NOMO-1 treated with DMSO at 0.1 percent for 48 hours (cell line): ENCODE results near the gene MAPK11.

ENCODE experiments used
- DNase-seq: peaks from one replicate; lab custom pipeline; 2025; ENCODE audit not compliant: unreplicated experiment; lab: John Stamatoyannopoulos, UW

MAPK11 gene

DNA sequence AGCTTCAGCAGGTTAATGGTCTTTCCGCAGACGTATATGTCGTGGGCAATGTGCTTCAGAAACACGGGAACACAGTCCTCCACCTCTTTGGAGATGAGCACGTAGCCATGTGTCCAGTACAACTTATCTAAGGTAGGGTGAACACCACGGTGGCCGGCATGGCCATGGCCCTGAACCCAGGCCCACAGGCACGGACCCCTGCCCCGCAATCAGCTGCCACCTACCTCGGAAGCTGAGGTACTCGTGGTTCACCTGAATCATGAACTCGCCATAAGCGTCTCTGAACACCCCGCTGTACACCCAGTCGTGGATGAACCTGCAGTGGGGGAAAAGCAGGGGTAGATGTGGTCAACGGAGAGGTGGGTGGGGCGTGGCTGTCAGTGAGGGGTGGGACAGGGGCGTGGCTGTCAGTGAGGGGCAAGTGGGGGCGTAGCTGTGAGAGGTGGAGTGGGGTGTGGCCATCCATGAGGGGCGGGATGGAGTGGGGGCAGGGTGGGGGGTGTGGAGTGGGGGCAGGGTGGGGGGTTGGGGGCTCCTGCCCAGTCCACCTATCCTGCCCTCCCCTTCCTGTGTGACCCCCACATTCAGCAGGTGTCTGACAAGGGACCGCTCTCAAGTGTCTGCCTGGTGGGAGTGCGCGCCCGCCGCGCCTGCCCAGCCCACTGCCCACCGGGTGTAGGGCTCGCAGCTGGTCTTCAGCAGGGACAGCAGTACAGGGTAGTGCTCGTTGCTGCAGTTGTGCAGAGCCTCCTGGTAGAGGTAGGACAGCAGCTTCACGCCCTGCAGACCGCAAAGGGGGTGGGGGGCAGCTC, 43.9 kb downstream of the MAPK11 start:
- no peak for DNase-seq

DNA sequence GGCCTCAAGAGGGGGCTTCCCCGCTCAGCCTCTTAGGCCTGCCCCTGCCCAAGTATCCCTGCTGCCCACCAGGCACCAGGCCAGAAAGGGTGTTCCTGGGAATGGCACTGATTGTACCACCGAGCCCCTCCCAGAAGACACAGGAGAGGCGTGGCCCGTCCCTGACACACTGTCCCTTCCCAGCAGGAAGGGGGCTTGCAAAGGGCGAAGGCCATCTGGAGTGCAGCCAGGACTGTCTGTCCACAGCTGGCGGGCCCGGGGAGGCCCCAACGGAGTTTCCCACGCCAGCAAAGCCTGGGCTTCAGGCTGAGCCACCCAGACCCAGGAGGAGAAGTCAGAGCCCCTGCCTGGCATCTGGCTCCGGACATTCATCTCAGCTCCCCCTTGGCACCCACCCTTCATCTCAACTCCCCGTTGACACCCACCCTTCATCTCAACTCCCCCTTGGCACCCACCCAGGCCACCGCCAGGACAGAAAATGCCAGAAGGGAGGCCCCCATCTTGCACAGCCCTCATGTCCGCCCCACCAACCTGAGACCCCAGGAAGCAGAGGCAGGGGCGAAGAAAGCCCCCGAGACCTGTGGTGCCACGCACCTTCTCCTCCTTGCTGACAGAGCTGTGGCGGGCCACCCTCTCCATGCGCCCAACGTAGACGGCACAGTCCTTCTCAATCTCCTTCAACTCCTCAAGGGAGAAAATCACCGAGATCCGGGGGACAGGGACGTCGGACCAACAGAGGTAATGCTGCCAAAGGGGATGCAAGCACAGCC, 44.8 kb downstream of the MAPK11 start:
- DNase-seq, result no peak

DNA sequence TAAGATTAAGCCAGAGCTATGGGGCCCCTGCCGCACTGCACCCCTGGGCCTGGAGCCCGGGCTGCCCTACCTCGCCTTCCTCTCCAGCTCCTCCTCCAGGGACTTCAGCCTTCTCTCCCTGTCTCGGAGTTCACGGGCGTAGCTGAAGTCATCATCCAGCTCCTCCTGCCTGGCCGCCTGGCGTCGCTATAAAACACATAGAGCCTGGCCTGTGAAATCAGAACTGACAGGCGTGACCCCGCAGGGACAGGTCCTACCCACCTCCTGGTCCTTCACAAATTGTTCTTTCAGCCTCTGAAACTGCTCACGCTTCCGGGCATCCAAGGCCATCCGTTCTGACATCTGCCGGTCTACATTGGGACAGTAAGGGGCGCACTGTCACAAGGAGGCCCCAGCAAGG, 46.1 kb downstream of the MAPK11 start:
- DNase-seq, result no peak

DNA sequence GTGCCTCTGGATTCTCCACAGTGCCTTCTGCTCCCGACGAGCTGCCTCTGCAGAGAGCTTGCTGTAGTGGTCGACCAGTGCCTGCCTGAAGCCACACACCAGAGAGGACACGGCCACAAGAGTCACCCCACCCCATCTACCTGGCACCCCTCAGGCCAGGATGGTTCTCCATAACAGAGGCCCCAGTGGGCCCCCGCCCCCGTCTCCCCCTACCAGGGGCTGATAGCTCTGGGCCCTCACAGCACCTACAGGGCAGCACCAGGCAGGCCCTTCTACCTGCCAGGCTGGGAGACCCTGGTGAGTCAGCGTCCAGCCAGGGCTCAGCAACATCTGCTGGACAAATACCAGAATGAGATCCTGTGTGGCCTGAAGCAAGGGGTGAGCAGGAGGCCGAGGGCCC, 47.7 kb downstream of the MAPK11 start:
- no peak for DNase-seq

DNA sequence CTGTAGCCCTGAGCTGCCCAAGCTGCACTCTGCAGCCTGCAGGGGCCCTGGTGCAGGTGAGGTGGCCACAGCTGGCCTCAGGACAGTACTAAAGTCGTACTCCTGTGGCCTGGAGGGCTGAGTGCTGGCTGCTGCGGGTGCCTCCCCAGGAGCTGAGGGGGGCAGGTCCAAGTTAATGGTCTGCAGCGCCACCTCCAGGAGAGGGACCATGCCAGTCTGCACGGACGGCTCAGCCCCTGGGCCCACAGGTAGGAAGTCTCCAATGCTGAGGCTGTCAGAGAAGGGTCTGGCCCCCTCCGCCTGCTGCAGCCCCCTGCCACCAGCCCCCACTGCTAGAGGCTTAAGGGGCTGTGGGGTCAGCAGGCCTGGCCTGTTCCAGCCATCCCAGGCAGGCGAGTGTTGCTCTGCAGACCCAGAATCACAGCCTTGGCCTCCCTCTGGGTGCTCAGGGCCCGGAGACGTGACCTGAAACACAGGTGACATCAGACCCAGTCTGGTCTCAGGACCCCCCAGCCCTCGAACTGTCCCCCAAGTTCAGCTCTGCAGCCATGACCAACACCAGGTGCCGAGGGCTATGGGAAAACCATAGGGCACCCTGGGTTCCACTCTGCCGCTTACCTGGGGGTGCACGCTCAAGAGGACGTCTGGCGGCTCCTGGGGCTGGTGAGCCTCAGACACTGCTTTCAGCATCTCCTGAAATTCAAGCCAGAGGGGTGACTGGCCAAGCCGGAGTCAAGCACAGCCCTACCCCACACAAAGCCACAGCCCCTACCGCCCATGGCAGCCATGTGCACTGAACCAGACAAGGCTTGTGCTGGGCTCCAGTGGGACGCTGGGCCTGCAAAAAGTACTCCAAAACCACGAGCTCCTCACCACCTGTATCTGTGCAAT, 48.5 kb downstream of the MAPK11 start:
- no peak for DNase-seq

DNA sequence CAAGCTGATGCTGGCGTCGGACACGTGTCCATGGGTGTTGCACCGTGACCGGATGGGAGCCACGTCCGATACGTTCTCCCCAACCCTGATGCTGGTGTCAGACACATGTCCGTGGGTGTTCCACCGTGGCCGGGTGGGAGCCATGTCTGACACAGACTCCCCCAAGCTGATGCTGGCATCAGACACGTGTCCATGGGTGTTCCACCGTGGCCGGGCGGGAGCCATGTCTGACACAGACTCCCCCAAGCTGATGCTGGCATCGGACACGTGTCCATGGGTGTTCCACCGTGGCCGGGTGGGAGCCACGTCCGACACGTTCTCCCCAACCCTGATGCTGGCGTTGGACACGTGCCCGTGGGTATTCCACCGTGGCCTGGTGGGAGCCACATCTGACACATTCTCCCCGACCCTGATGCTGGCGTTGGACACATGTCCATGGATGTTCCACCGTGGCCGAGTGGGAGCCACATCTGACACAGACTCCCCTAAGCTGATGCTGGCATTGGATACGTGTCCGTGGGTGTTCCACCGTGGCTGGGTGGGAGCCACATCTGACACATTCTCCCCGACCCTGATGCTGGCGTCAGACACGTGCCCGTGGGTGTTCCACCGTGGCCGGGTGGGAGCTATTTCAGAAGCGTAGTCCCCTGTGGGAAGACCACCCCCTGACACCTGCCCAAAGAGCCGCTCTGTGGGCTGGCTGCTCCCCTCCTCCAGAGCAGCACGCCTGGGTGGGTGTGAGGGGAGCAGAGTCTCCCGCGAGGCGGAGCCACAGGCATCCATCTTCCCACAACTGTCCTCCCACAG, 49.4 kb downstream of the MAPK11 start:
- no peak for DNase-seq

DNA sequence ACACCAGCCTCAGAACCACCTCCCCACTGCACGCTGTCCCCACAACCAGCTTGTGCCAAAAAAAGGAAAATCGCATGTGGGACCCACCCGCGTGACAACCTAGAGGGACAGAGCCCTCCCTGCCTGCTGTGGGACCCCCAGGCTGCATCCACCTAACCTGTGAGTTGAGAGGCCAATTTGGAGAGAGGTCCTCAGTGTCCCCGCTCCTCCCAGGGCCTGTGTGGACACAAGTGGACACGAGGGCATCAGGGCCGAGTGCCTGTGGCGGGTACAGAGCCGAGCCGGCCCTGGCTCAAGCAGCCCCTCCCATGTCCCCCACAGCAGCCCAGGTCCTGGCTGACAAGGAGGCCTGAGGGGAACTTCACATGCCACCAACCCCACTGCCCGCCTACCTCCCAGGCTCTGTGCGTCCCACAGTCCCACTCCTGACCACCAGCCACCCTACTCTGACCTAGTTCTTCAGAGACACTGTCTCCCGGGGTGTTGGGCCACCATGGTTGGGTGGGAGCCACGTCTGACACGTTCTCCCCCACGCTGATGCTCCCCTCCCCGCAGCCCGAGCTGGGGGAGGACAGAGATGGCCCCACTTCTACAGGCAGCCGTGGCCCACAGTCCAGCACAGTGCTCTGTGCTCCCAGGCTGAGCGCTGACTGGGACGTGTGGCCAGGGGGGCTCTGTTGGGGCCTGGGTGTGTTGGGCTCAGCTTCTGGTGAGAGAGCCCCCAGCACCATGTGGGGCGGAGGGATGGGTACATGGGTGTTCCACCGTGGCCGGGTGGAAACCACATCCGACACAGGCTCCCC, 50.2 kb downstream of the MAPK11 start:
- DNase-seq, result no peak

DNA sequence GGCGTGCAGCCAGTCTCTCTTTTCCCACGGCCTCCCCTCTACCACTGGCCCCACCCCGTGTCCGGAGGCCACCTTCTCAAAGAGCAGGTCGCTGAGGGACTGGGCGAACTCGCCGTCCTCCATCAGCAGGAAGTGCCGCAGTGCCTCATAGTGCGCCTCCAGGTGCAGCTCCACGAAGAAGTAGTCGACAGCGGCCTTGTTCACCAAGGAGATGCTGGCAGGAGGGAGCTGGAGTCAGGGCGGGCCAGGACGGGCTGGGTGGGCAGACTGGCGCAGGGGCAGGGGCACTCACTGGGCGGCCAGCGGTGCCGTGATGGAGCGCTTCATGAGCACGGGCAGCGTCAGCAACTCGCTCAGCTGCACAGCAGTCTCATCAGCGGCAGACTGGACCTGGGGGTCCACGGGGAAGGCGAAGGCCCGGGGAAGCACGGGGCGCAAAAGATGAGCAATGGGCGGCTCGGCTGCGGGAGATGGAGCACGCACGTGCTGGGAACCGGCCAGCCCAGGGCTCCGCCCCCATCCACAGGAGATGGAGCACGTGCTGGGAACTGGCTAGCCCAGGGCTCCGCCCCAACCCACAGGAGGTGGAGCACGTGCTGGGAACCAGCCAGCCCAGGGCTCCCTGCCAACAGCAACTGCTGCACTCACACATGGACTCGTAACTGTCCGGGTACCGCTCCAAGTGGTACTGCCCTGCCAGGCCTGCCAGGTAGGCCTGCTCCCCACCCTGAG, 51.0 kb downstream of the MAPK11 start:
- DNase-seq, result no peak

DNA sequence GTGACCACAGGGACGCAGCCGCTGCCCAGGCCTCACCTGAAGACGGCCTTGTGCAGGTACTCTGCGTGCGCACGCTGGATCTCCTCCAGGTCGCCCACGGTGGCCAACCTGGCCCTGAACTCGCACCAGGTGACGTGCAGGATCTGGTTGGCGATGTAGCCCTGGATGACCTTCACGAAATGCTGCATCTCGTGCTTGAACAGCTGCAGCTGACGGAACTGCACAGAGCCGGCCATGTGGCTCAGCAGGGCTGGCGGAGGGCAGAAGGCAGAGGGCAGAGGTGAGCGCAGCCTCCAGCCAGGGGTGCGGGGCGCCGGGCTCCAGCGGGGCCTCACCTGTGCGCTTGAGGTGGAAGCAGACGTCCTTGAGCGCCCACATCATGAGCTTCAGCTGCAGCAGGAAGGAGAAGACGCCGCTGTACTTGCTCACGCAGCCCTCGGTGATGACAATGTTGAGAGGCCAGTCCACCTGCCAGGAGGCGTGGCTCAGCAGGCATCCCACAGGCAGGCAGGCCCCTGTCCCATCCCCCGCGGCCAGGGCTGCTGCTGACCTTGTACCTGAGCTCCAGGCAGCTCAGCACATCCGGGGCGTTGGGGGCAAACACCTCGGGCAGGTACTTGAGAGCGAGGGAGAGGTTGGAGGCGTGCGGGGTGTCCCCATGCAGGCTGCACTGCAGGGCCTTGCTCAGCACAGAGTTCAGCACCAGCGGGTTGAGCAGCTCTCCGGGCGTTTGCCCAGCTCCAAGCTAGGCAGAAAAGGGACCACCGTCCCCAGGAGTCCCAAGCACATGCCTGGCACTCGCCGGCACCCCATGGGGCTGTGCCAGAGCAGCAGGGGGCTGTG, 51.8 kb downstream of the MAPK11 start:
- DNase-seq, result no peak

DNA sequence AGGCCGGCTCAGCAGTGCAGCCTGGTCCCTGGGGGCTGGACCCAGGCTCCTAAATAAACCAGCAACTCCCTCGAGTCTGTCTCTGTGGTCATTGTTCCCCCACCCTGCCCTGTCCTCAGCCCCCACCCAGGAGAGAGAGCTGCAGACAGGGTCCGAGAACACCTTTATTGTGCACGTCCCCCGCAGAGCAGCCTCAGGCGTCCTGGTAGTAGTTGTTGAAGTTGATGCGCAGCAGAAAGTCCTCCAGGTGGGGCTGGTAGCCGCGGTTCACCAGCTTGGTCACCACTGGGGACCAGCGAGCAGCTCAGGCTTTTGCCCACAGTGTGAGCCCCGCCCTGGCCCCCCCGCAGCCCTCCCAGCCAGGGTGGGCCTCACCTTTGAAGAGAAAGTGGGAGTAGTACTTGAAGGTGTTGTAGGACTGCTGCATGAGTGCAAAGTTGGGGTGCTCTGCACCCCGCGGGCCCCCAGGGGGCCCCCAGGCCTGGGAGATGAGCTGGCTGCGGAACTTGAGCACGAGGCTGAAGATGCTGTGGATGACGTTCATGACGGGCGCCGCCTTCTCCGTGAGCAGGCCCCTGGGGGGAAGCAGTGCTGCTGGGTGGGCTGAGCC, 52.5 kb downstream of the MAPK11 start:
- DNase-seq, result no peak

DNA sequence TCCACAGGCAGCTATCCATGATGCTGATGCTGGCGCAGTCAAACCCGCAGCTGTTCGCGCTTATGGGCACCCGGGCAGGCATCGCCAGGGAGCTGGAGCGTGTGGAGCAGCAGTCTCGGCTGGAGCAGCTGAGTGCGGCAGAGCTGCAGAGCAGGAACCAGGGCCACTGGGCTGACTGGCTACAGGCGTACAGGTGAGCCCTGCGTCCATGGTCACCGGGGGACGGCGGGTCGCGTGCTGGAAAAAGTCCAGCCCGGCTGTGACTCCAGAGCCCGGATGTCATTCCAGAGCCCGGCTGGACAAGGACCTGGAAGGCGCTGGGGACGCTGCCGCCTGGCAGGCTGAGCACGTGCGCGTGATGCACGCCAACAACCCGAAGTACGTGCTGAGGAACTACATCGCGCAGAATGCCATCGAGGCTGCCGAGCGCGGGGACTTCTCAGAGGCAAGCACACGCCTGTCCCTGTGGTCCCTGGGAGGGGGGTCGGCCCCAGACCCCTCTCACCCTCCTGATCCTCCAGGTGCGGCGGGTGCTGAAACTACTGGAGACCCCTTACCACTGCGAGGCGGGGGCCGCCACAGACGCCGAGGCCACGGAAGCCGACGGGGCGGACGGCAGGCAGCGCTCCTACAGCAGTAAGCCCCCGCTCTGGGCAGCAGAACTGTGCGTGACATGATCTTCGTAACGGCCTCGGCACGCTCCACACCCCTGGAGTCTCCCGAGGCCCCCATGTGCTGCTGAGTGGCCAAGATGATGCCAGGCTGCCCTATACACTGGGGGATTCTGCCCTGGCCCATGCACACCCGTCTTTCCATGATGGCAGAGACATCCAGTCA, 53.3 kb downstream of the MAPK11 start:
- DNase-seq, result no peak

DNA sequence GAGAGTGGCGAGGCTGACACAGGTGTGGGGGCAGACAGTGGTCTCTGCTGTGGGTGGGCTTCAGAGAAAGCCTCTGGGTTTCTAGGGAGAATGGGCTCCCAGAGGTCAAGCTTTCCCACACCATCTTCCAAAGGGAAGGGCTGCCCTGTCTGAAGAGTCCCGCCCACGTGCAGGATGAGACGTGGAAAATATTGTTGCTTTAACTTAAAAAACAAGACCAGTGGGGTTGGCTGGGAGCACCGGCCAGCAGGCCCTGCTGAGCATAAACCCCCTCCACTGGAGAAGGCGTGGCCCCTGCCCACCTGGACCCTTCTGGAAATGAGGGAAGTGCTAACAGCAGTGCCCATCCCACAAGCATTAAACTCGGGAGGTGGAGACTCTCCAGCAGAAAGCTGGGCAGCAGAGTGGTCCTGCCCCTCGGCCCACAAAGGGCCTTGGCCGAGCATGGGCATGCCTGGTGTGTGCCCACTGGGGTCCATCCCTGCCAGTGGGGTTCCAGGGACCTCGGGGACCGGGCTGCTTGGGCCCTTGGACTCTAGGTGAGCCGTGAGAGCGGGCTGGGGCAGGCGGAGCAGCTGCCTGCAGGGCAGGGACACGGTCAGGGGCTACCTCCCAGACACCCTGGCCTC, 54.0 kb downstream of the MAPK11 start:
- no peak for DNase-seq

DNA sequence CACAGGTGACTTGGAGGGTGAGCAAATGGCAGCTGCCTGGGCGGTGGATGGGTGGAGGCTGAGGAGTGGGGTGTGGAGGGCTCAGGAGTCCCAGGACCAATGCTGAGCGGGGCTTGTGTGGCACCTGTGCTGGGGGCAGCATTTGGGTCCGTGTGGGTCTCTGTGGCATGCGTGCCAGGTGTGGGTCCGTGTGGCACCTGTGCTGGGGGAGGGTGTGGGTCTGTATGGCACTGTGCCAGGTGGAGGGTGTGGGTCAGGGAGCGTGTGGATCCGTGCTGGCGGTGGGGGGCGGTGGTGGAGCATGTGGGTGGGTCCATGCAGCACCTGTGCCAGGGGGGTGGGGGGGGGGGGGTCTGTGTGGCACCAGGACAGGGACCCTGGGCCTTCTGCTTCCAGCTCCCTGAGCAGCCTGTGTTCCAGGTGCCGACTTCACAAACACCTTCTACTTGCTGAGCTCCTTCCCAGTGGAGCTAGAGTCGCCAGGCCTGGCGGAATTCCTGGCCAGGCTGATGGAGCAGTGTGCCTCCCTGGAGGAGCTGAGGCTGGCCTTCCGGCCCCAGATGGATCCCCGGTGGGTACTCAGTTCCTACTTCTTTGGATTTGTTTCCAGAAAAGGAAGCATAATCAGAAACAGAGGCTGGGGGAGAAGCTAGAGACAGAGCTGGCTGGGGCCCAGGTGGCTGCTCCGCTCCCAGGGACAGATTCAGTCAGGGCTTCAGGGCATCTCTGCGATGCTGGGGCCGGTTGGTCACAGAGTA, 54.7 kb downstream of the MAPK11 start:
- DNase-seq, result no peak
